ENCODE data around the gene MKI67. TPM values are rescaled to one million over a fixed set of nuclear protein-coding genes. Genes with fewer than 3 reads are reported as not detected.

MKI67 gene
- total and polyA plus RNA-seq, 2 of the 4 experiments (the other 2 are of a cell fraction) = 13.5 to 36.4 TPM

GRCh38 chr10:128081720-128082119, 44.5 kb downstream of the MKI67 start:
- Histone ChIP-seq H2BK15ac (ENCODE audit: low read depth, low read length) (no peak overlapping the region), H2AFZ (replicated peaks; ENCODE audit: low read length, poor library complexity) (no peak overlapping the region), H3K9ac (ENCODE audit: low read depth, low read length) (no peak overlapping the region), H4K91ac (ENCODE audit: insufficient read depth, low read depth, low read length) (no peak overlapping the region), H3K4me2 (ENCODE audit: low read depth, low read length) (no peak overlapping the region), H3K56ac (ENCODE audit: extremely low read depth, insufficient read depth, low read length) (no peak overlapping the region), H3K4me1 (ENCODE audit: control insufficient read depth, insufficient read depth, low read length) (no peaks in the 10 kb centered on the region), H2BK120ac (ENCODE audit: low read depth, low read length) (no peak overlapping the region), H3K14ac (replicated peaks; ENCODE audit: low read depth, low read length) (no peak overlapping the region), H4K20me1 (ENCODE audit: insufficient read depth, low read length) (no peaks in the 10 kb centered on the region), H4K8ac (ENCODE audit: low read depth in 2 of 2, low read length in 2 of 2) (no peak overlapping the region), H2AK9ac (replicated peaks; ENCODE audit: low read depth, low read length, poor library complexity) (no peak overlapping the region), H2BK5ac (ENCODE audit: low read depth, low read length, poor library complexity, severe bottlenecking) (no peak overlapping the region), H3K18ac (ENCODE audit: low read depth, low read length) (no peak overlapping the region), H3K9me3 (ENCODE audit: control insufficient read depth, insufficient read depth, low read length) (no peaks in the 10 kb centered on the region), H3K23ac (ENCODE audit: low read depth, low read length) (no peak overlapping the region), H3K27ac (ENCODE audit: insufficient read depth, low read length) (no peak overlapping the region), H3K36me3 (ENCODE audit: control insufficient read depth, insufficient read depth, low read length) (no peaks in the 10 kb centered on the region), H3K27me3 (ENCODE audit: control insufficient read depth, insufficient read depth, low read length) (peaks cover 8% of the 10 kb centered on the region; the same call in 1 of the 2 replicates), H4K5ac (ENCODE audit: low read depth, low read length) (no peak overlapping the region), H2BK20ac (ENCODE audit: low read depth, low read length) (no peak overlapping the region), H3K4ac (ENCODE audit: low read depth, low read length) (no peak overlapping the region), H3K9me1 (ENCODE audit: insufficient read depth, low read length) (no peaks in the 10 kb centered on the region), H3K4me3 (ENCODE audit: insufficient read depth, low read depth, low read length) (no peak overlapping the region), H3K79me1 (ENCODE audit: low read depth in 1 of 2, low read length in 2 of 2) (no peaks in the 10 kb centered on the region), H2AK5ac (ENCODE audit: low read depth, low read length) (no peak overlapping the region)
- no TSS peak for BruUV-seq (replicated peaks)
- ChIA-PET POLR2A (ENCODE audit: unreplicated experiment) (no interaction called here), CTCF (interaction anchor here (0.7 to 1.1 kb wide), 3 partner anchors 36 to 69 kb away, joined by 3 read pairs; no protein-coding TSS in a partner anchor)
- dilution Hi-C loops (cut with HindIII; ENCODE audit: low sequenced_read_pairs, unreplicated experiment) = no loop called here
- TF ChIP-seq RFX5 (IDR thresholded peaks at IDR 0.05; ENCODE audit: low read depth, low read length) (no peak), CTCF (conservative IDR thresholded peaks at IDR 0.05; ENCODE audit: low read depth, low read length) (no peak), MXI1 (IDR thresholded peaks at IDR 0.05; ENCODE audit: borderline replicate concordance, low read depth, low read length) (no peak), NFE2L2 (IDR thresholded peaks at IDR 0.05; ENCODE audit: low read depth, low read length) (no peak), ELK1 (IDR thresholded peaks at IDR 0.05; ENCODE audit: borderline replicate concordance, low read depth, low read length) (no peak), BHLHE40 (IDR thresholded peaks at IDR 0.05; ENCODE audit: low read depth, low read length) (no peak), RCOR1 (IDR thresholded peaks at IDR 0.05; ENCODE audit: insufficient replicate concordance, low read length) (no peak), MAFK (IDR thresholded peaks at IDR 0.05; ENCODE audit: low read depth, low read length) (no peak), RAD21 (IDR thresholded peaks at IDR 0.05; ENCODE audit: low read length) (no peak), CHD1 (IDR thresholded peaks at IDR 0.05; ENCODE audit: low read depth, low read length) (no peak), USF2 (IDR thresholded peaks at IDR 0.05; ENCODE audit: low read depth, low read length) (no peak), SMC3 (IDR thresholded peaks at IDR 0.05; ENCODE audit: low read depth, low read length) (no peak), MAZ (IDR thresholded peaks at IDR 0.05; ENCODE audit: borderline replicate concordance, low read depth, low read length) (no peak), CEBPB (IDR thresholded peaks at IDR 0.05; ENCODE audit: low read depth, low read length) (no peak), POLR2A (IDR thresholded peaks at IDR 0.05; ENCODE audit: low read depth, low read length) (no peak), FOS (IDR thresholded peaks at IDR 0.05; ENCODE audit: low read depth, low read length) (no peak)
- no peak for DNase-seq
- in situ Hi-C loops (cut with MboI; ENCODE audit: low sequenced_read_pairs) = no loop called here
- intact Hi-C loops (cut with micrococcal nuclease) = no loop called here
- no peak for ATAC-seq (ENCODE audit: low read depth)
- no CpG with 5 or more reads among the region's 3 CpGs for WGBS, 2 experiments (ENCODE audit: extremely low coverage in 2 of 2, insufficient read length in 1 of 2)
